Stimulated activated naive CD8-positive, alpha-beta T cell treated with anti-CD3 and anti-CD28 coated beads, Interleukin-15, amount 100 ng/mL, for 72 hours (primary cell): ENCODE data around the gene HAGHL.

ENCODE experiments used
- ATAC-seq: fragments of 150-1000 bp; cut with Tn5 transposase; 2 replicates; pipeline ENCODE4 v1.10.0; 2021; ENCODE audit warnings: mild to moderate bottlenecking, moderate library complexity
- DNase-seq, 2 donors: peaks; one replicate each; pipeline ENCODE4 v3.0.0; 2021 to 2022
- H3K27ac Mint-ChIP-seq, 2 donors: one replicate each; pipeline ENCODE4 v1.8.0; 2022; ENCODE audit warnings: mild to moderate bottlenecking in 2 of 2, mixed read lengths in 2 of 2, moderate library complexity in 2 of 2
- H3K27me3 Mint-ChIP-seq: one replicate; pipeline ENCODE4 v1.8.0; 2022; ENCODE audit warnings: mixed read lengths
- H3K4me1 Mint-ChIP-seq: one replicate; pipeline ENCODE4 v1.8.0; 2022; ENCODE audit warnings: mild to moderate bottlenecking, mixed read lengths
- H3K4me3 Mint-ChIP-seq, 2 donors: one replicate each; pipeline ENCODE4 v1.8.0; 2022; ENCODE audit warnings: mild to moderate bottlenecking in 2 of 2, mixed read lengths in 2 of 2, moderate library complexity in 1 of 2
- H3K9me3 Mint-ChIP-seq, 2 donors: one replicate each; pipeline ENCODE4 v1.8.0; 2022; ENCODE audit warnings: mixed read lengths in 2 of 2

HAGHL gene

GRCh38 chr16:726438-727290 is at the start of gene HAGHL, which contains the start of gene CCDC78:
HAGHL (plus strand) TSS chr16:727106; CDS start chr16:727510, 404 bp downstream.
CCDC78 (minus strand) TSS chr16:726443; CDS start chr16:726367, 76 bp downstream.
- Mint-ChIP-seq H3K27me3 (no peaks in the 10 kb centered on the region), H3K4me1 (peaks cover 46% of the 10 kb centered on the region), H3K27ac (peak within 1 kb of the TSS; percentile 57 to 95), H3K4me3 (peak within 1 kb of the TSS; percentile 70 to 88), H3K9me3 (no peaks in the 10 kb centered on the region)
- DNase-seq (peak; percentile 52 to 60), ATAC-seq (peak; percentile 34)

GRCh38 chr16:677316-678190 is 49.4 kb upstream of the HAGHL start:
- Mint-ChIP-seq H3K4me1 (peaks cover 37% of the 10 kb centered on the region), H3K4me3 (peak overlapping the region in 1 of 2 donors; percentile 37), H3K9me3 (no peaks in the 10 kb centered on the region), H3K27ac (peak overlapping the region in 1 of 2 donors; percentile 95), H3K27me3 (peaks cover 19% of the 10 kb centered on the region)
- ATAC-seq (no peak), DNase-seq (no peak)

GRCh38 chr16:678209-678857 is 48.6 kb upstream of the HAGHL start:
- Mint-ChIP-seq H3K27ac (peak overlapping the region in 1 of 2 donors; percentile 95), H3K4me1 (peaks cover 45% of the 10 kb centered on the region), H3K27me3 (peaks cover 19% of the 10 kb centered on the region), H3K4me3 (no peak overlapping the region), H3K9me3 (no peaks in the 10 kb centered on the region)
- DNase-seq (no peak), ATAC-seq (no peak)

DNA sequence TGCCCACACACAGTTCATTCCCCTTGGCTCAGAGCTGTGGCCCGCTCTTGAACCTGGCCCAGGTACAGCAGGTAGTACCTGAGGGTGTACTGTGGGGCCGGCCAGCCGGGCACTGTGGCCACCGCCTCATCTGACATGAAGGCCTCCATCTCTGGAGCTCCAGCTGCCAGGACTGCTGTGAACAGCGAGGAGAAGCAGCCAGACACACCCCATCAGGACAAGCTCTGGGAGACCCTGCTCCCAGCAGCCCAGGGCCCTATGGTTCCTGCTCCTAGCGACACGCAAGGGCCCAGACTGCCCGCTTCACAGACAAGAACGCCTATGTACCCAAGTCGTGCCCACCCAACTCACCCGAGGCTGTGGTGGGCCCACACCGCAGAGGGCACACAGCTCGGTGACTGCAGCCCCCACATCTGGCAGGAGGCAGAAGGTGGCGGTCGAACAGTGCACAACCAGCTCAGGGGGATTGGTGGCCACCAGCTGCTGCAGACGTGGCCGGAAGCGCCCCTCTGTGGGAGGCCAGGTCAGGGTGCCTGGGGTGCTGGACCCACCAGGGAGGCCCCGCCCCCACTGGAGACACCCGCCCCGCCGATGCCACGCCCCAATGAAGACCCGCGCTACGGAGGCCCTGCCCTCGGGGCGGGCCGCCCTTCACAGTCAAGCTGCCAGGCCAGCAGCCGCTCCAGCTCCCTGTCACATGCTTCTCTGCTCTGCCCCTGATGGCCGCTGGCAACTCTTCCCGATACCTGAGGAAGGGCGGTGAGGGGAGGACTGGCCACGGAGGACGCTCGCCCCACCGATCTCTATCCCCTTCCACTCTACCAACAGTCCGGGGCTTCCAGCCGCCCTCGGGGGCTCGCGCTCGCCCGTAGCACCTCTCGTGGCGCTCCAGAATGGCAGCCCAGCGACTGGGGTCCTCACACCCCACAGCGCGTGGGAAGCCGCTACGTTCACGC is 47.8 kb upstream of the HAGHL start:
- Mint-ChIP-seq H3K4me1 (peaks cover 51% of the 10 kb centered on the region), H3K27ac (peak overlapping the region in 1 of 2 donors; percentile 75)

GRCh38 chr16:679814-680624 is 46.9 kb upstream of the HAGHL start, which contains the start of gene STUB1:
STUB1 (plus strand) TSS chr16:680410; CDS start chr16:680526, 116 bp downstream.
- Mint-ChIP-seq H3K4me1 (peaks cover 56% of the 10 kb centered on the region), H3K27ac (peak within 1 kb of the TSS in 1 of 2 donors; percentile 75), H3K4me3 (peak within 1 kb of the TSS; percentile 86 to 90), H3K27me3 (peaks cover 15% of the 10 kb centered on the region), H3K9me3 (no peaks in the 10 kb centered on the region)
- peak; percentile 89 to 91 for DNase-seq
- peak; percentile 56 for ATAC-seq

More for the DNA sequence above, 47.8 kb upstream of the HAGHL start:
- peak overlapping the region; percentile 86 to 90 for H3K4me3 Mint-ChIP-seq
- ATAC-seq (peak; percentile 8), DNase-seq (peak; percentile 58 to 64)
- peaks cover 19% of the 10 kb centered on the region for H3K27me3 Mint-ChIP-seq
- no peaks in the 10 kb centered on the region for H3K9me3 Mint-ChIP-seq

- DNase-seq: no peak
- peaks cover 57% of the 10 kb centered on the region for H3K4me1 Mint-ChIP-seq
- H3K4me3 Mint-ChIP-seq: peak overlapping the region; percentile 85 to 90
- no peak overlapping the region for H3K27ac Mint-ChIP-seq
- H3K9me3 Mint-ChIP-seq: no peaks in the 10 kb centered on the region
- H3K27me3 Mint-ChIP-seq: peaks cover 10% of the 10 kb centered on the region
- ATAC-seq: no peak
Measured at GRCh38 chr16:680625-680945, 46.3 kb upstream of the HAGHL start.

DNA sequence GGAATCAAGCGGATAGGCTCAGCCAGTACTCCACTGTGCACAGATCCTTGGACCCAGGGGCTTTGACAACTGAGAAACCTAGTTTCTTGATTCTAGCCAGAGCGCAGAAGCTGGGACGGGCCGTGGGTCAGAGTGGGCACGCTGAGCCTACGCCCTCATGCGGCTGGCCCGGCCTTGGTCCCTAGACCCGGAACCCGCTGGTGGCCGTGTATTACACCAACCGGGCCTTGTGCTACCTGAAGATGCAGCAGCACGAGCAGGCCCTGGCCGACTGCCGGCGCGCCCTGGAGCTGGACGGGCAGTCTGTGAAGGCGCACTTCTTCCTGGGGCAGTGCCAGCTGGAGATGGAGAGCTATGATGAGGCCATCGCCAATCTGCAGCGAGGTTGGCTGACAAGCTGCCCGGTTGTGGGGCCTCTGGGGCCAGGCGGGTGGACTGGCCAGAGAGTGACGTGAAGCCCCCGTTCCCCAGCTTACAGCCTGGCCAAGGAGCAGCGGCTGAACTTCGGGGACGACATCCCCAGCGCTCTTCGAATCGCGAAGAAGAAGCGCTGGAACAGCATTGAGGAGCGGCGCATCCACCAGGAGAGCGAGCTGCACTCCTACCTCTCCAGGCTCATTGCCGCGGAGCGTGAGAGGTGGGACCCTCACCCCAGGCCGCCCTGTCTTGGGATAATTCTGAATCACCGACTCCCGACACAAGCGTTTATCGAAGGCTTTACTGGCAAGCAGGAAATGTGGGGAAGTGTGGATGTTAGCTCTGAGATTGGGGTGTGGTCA is 45.8 kb upstream of the HAGHL start:
- Mint-ChIP-seq H3K9me3 (no peaks in the 10 kb centered on the region), H3K4me1 (peaks cover 62% of the 10 kb centered on the region), H3K4me3 (peak overlapping the region; percentile 85 to 90), H3K27me3 (peaks cover 10% of the 10 kb centered on the region), H3K27ac (no peak overlapping the region)
- DNase-seq (no peak), ATAC-seq (no peak)

- Mint-ChIP-seq H3K27ac (no peak overlapping the region), H3K27me3 (peaks cover 6% of the 10 kb centered on the region), H3K9me3 (no peaks in the 10 kb centered on the region), H3K4me3 (peak overlapping the region; percentile 85 to 90), H3K4me1 (peaks cover 67% of the 10 kb centered on the region)
- DNase-seq: no peak
- no peak for ATAC-seq
Measured at GRCh38 chr16:681746-682427, 45.0 kb upstream of the HAGHL start.

- Mint-ChIP-seq H3K9me3 (no peaks in the 10 kb centered on the region), H3K4me1 (peaks cover 69% of the 10 kb centered on the region), H3K4me3 (peak overlapping the region; percentile 76 to 90), H3K27me3 (no peaks in the 10 kb centered on the region), H3K27ac (peak overlapping the region in 1 of 2 donors; percentile 87)
- ATAC-seq (no peak), DNase-seq (no peak)
Measured at GRCh38 chr16:682493-683395, 44.2 kb upstream of the HAGHL start.

DNA sequence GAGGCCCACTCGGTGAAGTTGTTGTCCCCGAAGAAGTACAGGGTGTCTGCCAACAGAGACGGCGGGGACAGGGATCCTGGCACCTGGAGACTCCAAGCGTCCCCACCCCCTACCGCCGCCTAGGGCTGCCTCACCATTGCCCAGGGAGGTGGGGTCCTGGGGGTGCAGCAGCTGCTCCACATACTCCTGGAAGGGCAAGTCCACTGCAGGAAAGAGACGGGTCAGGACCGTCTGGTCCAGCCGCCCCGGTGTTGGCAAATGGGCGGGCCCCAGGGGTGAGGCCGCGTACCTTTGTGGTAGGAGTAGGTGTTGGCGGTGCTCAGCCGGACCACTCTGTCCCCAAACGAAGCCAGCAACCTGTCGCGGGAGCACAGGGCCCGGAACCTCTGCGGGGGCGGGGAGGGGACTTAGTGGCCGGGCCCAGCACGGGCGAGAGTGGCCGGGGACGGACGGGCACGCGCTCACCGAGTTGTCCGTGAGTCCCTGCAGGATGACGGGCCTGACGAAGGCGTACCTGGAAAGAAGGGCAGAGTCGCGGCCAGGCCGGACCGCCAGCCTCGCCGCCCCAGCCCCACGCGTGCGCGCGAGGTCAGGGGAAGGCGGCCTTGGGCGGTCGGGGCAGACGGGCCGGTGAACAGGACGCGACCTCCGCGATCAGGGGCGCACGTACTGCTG is 43.4 kb upstream of the HAGHL start:
- DNase-seq (no peak), ATAC-seq (no peak)
- peak overlapping the region; percentile 76 to 90 for H3K4me3 Mint-ChIP-seq
- peaks cover 77% of the 10 kb centered on the region for H3K4me1 Mint-ChIP-seq
- peak overlapping the region in 1 of 2 donors; percentile 82 for H3K27ac Mint-ChIP-seq
- H3K9me3 Mint-ChIP-seq: no peaks in the 10 kb centered on the region
- no peaks in the 10 kb centered on the region for H3K27me3 Mint-ChIP-seq

- ATAC-seq (peak; percentile 87), DNase-seq (peak; percentile 95 to 97)
- H3K27ac Mint-ChIP-seq: peak within 1 kb of the TSS; percentile 33 to 82
- peak within 1 kb of the TSS; percentile 83 to 90 for H3K4me3 Mint-ChIP-seq
- H3K9me3 Mint-ChIP-seq: no peaks in the 10 kb centered on the region
- H3K27me3 Mint-ChIP-seq: no peaks in the 10 kb centered on the region
- H3K4me1 Mint-ChIP-seq: peaks cover 78% of the 10 kb centered on the region
Measured at GRCh38 chr16:684071-684794, 42.7 kb upstream of the HAGHL start, which contains the start of gene JMJD8. JMJD8 (minus strand) TSS chr16:684334; CDS start chr16:684319, 15 bp downstream.
